ENCODE measurements around the gene MPP2. TPM values are rescaled to one million over a fixed set of nuclear protein-coding genes. Genes with fewer than 3 reads are reported as not detected.

MPP2 gene
- total RNA-seq, 2 donors from 2014 or later: 11.9 to 15.6 TPM

DNA sequence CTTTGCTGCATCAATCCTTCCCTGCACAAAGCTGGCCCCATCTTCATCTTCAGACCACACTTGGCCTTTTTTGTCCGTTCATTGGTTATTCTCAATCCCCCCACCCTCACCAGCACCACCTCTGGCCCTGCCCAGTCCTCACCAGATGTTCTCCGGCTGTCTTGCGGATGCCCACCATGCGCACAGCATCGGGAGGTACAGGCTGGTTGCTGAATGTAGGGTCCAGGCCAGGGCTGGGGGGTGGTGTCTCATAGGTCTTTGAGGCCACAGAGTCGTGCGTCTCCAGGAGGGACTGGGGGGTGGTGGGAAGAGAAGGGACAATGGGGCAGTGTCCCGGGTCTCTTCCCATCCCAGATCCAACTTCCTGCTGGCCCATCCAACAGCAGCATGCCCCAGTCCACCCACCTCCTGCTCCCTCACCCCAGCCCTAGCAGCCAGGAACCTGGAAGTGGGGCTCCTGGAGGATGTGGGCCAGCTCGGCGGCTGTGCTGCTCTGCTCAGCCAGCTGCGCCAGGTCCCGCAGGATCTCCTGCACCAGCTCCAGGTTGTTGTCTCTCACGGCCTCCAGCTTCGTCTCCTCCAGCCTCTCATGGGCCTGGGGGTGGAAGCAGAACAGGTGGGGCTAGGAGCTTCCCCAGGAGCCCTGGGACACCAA, 24.4 kb downstream of the MPP2 start:
- Histone ChIP-seq H3K27me3 (no peaks in the 10 kb centered on the region), H3K4me3 (no peak overlapping the region), H3K36me3 (peaks cover 24% of the 10 kb centered on the region), H3K9me3 (no peaks in the 10 kb centered on the region), H3K4me1 (peaks cover 0 to 12% of the 10 kb centered on the region in 2 donors), H3K27ac (no peak overlapping the region)
- no peak for DNase-seq (ENCODE audit: low spot score)
- no peak for TF ChIP-seq CTCF (IDR thresholded peaks at IDR 0.05)

GRCh38 chr17:43881758-43882505, 25.4 kb downstream of the MPP2 start:
- Histone ChIP-seq H3K4me1 (peaks cover 0 to 18% of the 10 kb centered on the region in 2 donors), H3K27me3 (no peaks in the 10 kb centered on the region), H3K27ac (no peak overlapping the region), H3K4me3 (no peak overlapping the region), H3K36me3 (peaks cover 24% of the 10 kb centered on the region), H3K9me3 (no peaks in the 10 kb centered on the region)
- no peak for DNase-seq (ENCODE audit: low spot score)
- no peak for TF ChIP-seq CTCF (IDR thresholded peaks at IDR 0.05)

GRCh38 chr17:43881181-43881580, 26.2 kb downstream of the MPP2 start:
- peaks cover 0 to 20% of the 10 kb centered on the region in 2 donors for H3K4me1 ChIP-seq
- H3K9me3 ChIP-seq: no peaks in the 10 kb centered on the region
- no peak for DNase-seq (ENCODE audit: low spot score)
- H3K27ac ChIP-seq: no peak overlapping the region
- H3K27me3 ChIP-seq: no peaks in the 10 kb centered on the region
- H3K4me3 ChIP-seq: no peak overlapping the region
- TF ChIP-seq CTCF (IDR thresholded peaks at IDR 0.05): no peak
- H3K36me3 ChIP-seq: peaks cover 24% of the 10 kb centered on the region

DNA sequence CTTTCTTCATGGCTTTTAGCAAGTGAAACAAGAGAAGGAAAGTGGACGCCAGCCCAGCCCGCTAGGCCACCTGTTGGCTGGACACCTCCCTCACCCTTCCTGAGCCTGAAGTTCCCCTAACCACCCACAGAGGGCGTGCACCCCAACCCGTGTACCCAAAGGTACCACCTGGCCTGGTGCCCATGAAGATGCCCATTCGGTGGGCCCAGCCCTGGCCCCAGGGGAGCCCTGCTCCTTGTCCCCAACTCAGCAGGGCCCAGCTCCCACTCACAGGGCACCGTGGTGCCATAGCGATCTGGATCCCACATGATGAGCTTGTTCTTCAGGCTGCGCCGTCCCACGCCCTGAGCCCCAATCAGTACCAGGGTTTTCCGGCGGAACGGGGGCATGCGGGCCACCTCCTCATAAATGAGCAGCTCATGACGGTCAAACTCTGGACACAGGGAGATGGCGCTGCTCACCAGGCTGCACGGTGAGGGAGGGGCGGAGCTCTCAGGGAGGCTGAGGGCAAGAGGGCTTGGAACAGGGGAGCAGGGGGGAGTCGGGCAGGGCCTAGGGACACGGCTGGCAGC, 26.8 kb downstream of the MPP2 start:
- TF ChIP-seq CTCF (IDR thresholded peaks at IDR 0.05): peak; percentile 50 to 70
- peaks cover 0 to 26% of the 10 kb centered on the region in 2 donors for H3K4me1 ChIP-seq
- peaks cover 24% of the 10 kb centered on the region for H3K36me3 ChIP-seq
- H3K9me3 ChIP-seq: no peaks in the 10 kb centered on the region
- no peak overlapping the region for H3K27ac ChIP-seq
- no peak overlapping the region for H3K4me3 ChIP-seq
- H3K27me3 ChIP-seq: no peaks in the 10 kb centered on the region
- no peak for DNase-seq (ENCODE audit: low spot score)

GRCh38 chr17:43879723-43880419, 27.5 kb downstream of the MPP2 start:
- Histone ChIP-seq H3K27ac (no peak overlapping the region), H3K36me3 (peaks cover 24% of the 10 kb centered on the region), H3K4me3 (no peak overlapping the region), H3K9me3 (no peaks in the 10 kb centered on the region), H3K27me3 (no peaks in the 10 kb centered on the region), H3K4me1 (peaks cover 0 to 26% of the 10 kb centered on the region in 2 donors)
- no peak for DNase-seq (ENCODE audit: low spot score)
- no peak for TF ChIP-seq CTCF (IDR thresholded peaks at IDR 0.05)

Data from right atrium auricular region (tissue), 2 donors.